Endothelial cell of umbilical vein (primary cell): ENCODE measurements around the gene LIMD2. TPM values are rescaled to one million over a fixed set of nuclear protein-coding genes. Genes with fewer than 3 reads are reported as not detected.

Source experiments
- BruUV-seq: library from RNA; stranded (reverse); fragments of 400-500 nt; replicated peaks from 2 replicates; lab custom pipeline; 2021; lab: Mats Ljungman, UMichigan
- CTCF ChIA-PET: fragments of 300-600, 350-600 bp; sonication (Branson Sonifier 250); formaldehyde crosslinking; loops from one replicate; lab custom pipeline; 2021; ENCODE audit warnings: antibody characterized with exemption, inconsistent platforms; lab: Charles Lee
- POLR2A ChIA-PET: fragments of 300-600, 350-600 bp; sonication (Branson Sonifier 250); formaldehyde crosslinking; loops from one replicate; lab custom pipeline; 2021; ENCODE audit warnings: antibody characterized with exemption, inconsistent platforms; lab: Charles Lee
- DNase-seq: peaks from one replicate; pipeline ENCODE4 v3.0.0-alpha.2; 2011; ENCODE audit warnings: low read depth, low spot score
- FAIRE-seq: peaks from 2 replicates; lab custom pipeline; 2011; peaks lifted over from hg19 to GRCh38; lab: Jason Lieb, UNC
- H2AFZ ChIP-seq: 2 replicates; pipeline ENCODE4 v1.6.0; 2012; ENCODE audit warnings: low read depth, low read length, control low read depth, inconsistent platforms
- H3K27ac ChIP-seq: 2 replicates; pipeline ENCODE4 v1.5.1; 2011; ENCODE audit warnings: low read depth, mild to moderate bottlenecking, control low read depth, low read length, moderate library complexity; ENCODE audit not compliant: insufficient read depth
- H3K27me3 ChIP-seq, 2 experiments: 2 replicates each; pipeline versions ENCODE4 v1.6.0 to v1.6.1; 2011; ENCODE audit warnings: low read length in 2 of 2, mixed read lengths in 1 of 2; ENCODE audit not compliant: control insufficient read depth in 2 of 2, insufficient read depth in 2 of 2
- H3K36me3 ChIP-seq, 2 experiments: 2 replicates in 1 of 2; 3 replicates in 1 of 2; pipeline ENCODE4 v1.5.1; 2011; ENCODE audit warnings: low read length in 2 of 2, mild to moderate bottlenecking in 1 of 2, moderate library complexity in 1 of 2; ENCODE audit not compliant: control insufficient read depth in 2 of 2, insufficient read depth in 2 of 2; ENCODE audit errors: extremely low read depth in 1 of 2
- H3K4me1 ChIP-seq: 3 replicates; pipeline ENCODE4 v1.5.1; 2011; ENCODE audit warnings: mild to moderate bottlenecking, low read length; ENCODE audit not compliant: control insufficient read depth, insufficient read depth; ENCODE audit errors: extremely low read depth
- H3K4me2 ChIP-seq: 2 replicates; pipeline ENCODE4 v1.6.1; 2011; ENCODE audit warnings: low read length, control low read depth, mixed read lengths; ENCODE audit not compliant: insufficient read depth
- H3K4me3 ChIP-seq, 3 experiments: fragments of 200-600 bp in 1 of 3; sonication (generic), shearing (Covaris generic) in 1 of 3; replicated peaks in 1 of 3; 2 replicates each; pipeline ENCODE4 v1.5.1; 2011 to 2016; ENCODE audit warnings: control low read depth in 3 of 3, low read length in 3 of 3, mild to moderate bottlenecking in 2 of 3, inconsistent platforms in 1 of 3, low read depth in 1 of 3, moderate library complexity in 1 of 3; ENCODE audit not compliant: insufficient read depth in 1 of 3
- H3K79me2 ChIP-seq: 2 replicates; pipeline ENCODE4 v1.6.0; 2012; ENCODE audit warnings: low read length, inconsistent platforms; ENCODE audit not compliant: control insufficient read depth, insufficient read depth
- H3K9ac ChIP-seq: replicated peaks from 2 replicates; pipeline ENCODE3; 2011; ENCODE audit warnings: low read length, control low read depth; ENCODE audit not compliant: insufficient read depth; ENCODE audit errors: extremely low read depth
- H3K9me1 ChIP-seq: replicated peaks from 3 replicates; pipeline ENCODE4 v1.6.0; 2011; ENCODE audit warnings: mild to moderate bottlenecking, low read length; ENCODE audit not compliant: control insufficient read depth, insufficient read depth; ENCODE audit errors: extremely low read depth
- H3K9me3 ChIP-seq: replicated peaks from 2 replicates; pipeline ENCODE4 v1.5.1; 2012; ENCODE audit warnings: low read length, inconsistent platforms; ENCODE audit not compliant: control insufficient read depth, insufficient read depth
- H4K20me1 ChIP-seq: replicated peaks from 2 replicates; pipeline ENCODE3; 2011; ENCODE audit warnings: mild to moderate bottlenecking, low read length; ENCODE audit not compliant: control insufficient read depth, insufficient read depth; ENCODE audit errors: extremely low read depth
- EZH2 ChIP-seq: IDR thresholded peaks from 2 replicates; pipeline ENCODE4 v1.6.1; 2012; ENCODE audit warnings: borderline replicate concordance, low read depth, mild to moderate bottlenecking, moderate library complexity, low read length, inconsistent platforms; ENCODE audit not compliant: severe bottlenecking
- FOS ChIP-seq: IDR thresholded peaks from 2 replicates; pipeline ENCODE4 v1.6.1; 2011; ENCODE audit warnings: mild to moderate bottlenecking, low read length, moderate library complexity, borderline replicate concordance; ENCODE audit not compliant: insufficient read depth
- GATA2 ChIP-seq: IDR thresholded peaks from 2 replicates; pipeline ENCODE4 v1.7.0; 2011; ENCODE audit warnings: low read depth, mild to moderate bottlenecking, moderate library complexity, mixed read lengths, low read length; ENCODE audit not compliant: insufficient read length, insufficient read depth
- JUN ChIP-seq: IDR thresholded peaks from 2 replicates; pipeline ENCODE4 v1.6.1; 2011; ENCODE audit warnings: borderline replicate concordance, low read depth; ENCODE audit not compliant: insufficient read length, insufficient read depth
- MAX ChIP-seq: IDR thresholded peaks from 2 replicates; pipeline ENCODE4 v1.6.1; 2011; ENCODE audit not compliant: insufficient read depth, insufficient read length
- MYC ChIP-seq: IDR thresholded peaks from one replicate; pipeline ENCODE4 v1.6.1; 2011; ENCODE audit warnings: mild to moderate bottlenecking, low read depth, low read length
- POLR2A ChIP-seq: IDR thresholded peaks from 2 replicates; pipeline ENCODE4 v1.6.1; 2012; ENCODE audit warnings: low read depth, mild to moderate bottlenecking, control low read depth, low read length
- POLR2AphosphoS5 ChIP-seq: IDR thresholded peaks from 2 replicates; pipeline ENCODE4 v1.6.1; 2012; ENCODE audit warnings: low read depth, mild to moderate bottlenecking, control low read depth, low read length, moderate library complexity; ENCODE audit not compliant: insufficient read depth
- dilution Hi-C: fragments of 300-500 bp; cut with MboI; formaldehyde crosslinking; loops from one replicate; pipeline ENCODE4 v1.15.0; 2019; ENCODE audit warnings: low sequenced_read_pairs; ENCODE audit not compliant: extremely low pct_ligation_motif_present
- intact Hi-C: fragments of 100-400 bp; cut with micrococcal nuclease; formaldehyde crosslinking; loops from one replicate; pipeline ENCODE4 v1.10.0; 2022
- polyA plus RNA-seq, 4 experiments: library from polyadenylated mRNA; depleted of rRNA in 3 of 4; stranded (reverse) in 3 of 4; unstranded in 1 of 4; fragments of >200 nt; gene quantifications; 2 replicates each; pipeline versions ENCODE4 v1.2.1 to v1.2.3, GENCODE V29; 2011 to 2012; ENCODE audit warnings: missing spikeins in 1 of 4
- total RNA-seq: library from RNA; stranded (reverse); gene quantifications from 2 replicates; pipeline ENCODE4 v1.2.3, GENCODE V29; 2021
- TF ChIP-seq, protein P1 (sequence below), 2 donors: IDR thresholded peaks; 1 replicate in 1 of 2; 2 replicates in 1 of 2; pipeline ENCODE4 v1.5.1; 2011; ENCODE audit warnings: low read length in 2 of 2, mild to moderate bottlenecking in 2 of 2, moderate library complexity in 2 of 2, control low read depth in 1 of 2, inconsistent platforms in 1 of 2, low read depth in 1 of 2; ENCODE audit not compliant: insufficient read depth in 1 of 2; ENCODE audit errors: extremely low read depth in 1 of 2

LIMD2 gene
- total and polyA plus RNA-seq, 2 donors (not counting 3 experiments of a cell fraction or from before 2014, with no cell fraction given), result 69.0 to 83.9 TPM

- CTCF ChIA-PET, result no interaction called here
- H3K27ac ChIP-seq, result no peak overlapping the region
- dilution Hi-C loops, result no loop called here
These were observed 19.1 kb upstream of the LIMD2 start for GRCh38 chr17:63718988-63719387.

GRCh38 chr17:63716426-63716825, 16.5 kb upstream of the LIMD2 start:
- peak; percentile 68 for FAIRE-seq
- TF ChIP-seq, protein P1, sequence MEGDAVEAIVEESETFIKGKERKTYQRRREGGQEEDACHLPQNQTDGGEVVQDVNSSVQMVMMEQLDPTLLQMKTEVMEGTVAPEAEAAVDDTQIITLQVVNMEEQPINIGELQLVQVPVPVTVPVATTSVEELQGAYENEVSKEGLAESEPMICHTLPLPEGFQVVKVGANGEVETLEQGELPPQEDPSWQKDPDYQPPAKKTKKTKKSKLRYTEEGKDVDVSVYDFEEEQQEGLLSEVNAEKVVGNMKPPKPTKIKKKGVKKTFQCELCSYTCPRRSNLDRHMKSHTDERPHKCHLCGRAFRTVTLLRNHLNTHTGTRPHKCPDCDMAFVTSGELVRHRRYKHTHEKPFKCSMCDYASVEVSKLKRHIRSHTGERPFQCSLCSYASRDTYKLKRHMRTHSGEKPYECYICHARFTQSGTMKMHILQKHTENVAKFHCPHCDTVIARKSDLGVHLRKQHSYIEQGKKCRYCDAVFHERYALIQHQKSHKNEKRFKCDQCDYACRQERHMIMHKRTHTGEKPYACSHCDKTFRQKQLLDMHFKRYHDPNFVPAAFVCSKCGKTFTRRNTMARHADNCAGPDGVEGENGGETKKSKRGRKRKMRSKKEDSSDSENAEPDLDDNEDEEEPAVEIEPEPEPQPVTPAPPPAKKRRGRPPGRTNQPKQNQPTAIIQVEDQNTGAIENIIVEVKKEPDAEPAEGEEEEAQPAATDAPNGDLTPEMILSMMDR (IDR thresholded peaks at IDR 0.05; ENCODE audit: extremely low read depth in 1 of 2, insufficient read depth in 1 of 2, low read depth in 1 of 2, low read length in 2 of 2), result no peak
- TF ChIP-seq JUN, result no peak
- TF ChIP-seq POLR2AphosphoS5, result no peak
- TF ChIP-seq FOS, result no peak
- TF ChIP-seq MAX, result no peak
- no peak for TF ChIP-seq GATA2
- TF ChIP-seq MYC, result no peak
- TF ChIP-seq EZH2, result no peak
- TF ChIP-seq POLR2A, result no peak
- no peaks in the 10 kb centered on the region for H3K9me1 ChIP-seq
- H3K9ac ChIP-seq, result no peak overlapping the region
- no peak overlapping the region for H3K27ac ChIP-seq
- no peaks in the 10 kb centered on the region for H4K20me1 ChIP-seq
- H3K79me2 ChIP-seq, result no peaks in the 10 kb centered on the region
- dilution Hi-C loops (no loop called here), intact Hi-C loops (no loop called here)
- peak overlapping the region; percentile 11 for H3K4me2 ChIP-seq
- CTCF ChIA-PET, result no interaction called here
- DNase-seq, result peak; percentile 75
- no peak overlapping the region for H2AFZ ChIP-seq
- peaks cover 4% of the 10 kb centered on the region for H3K4me1 ChIP-seq
- H3K9me3 ChIP-seq, result no peaks in the 10 kb centered on the region
- peaks cover 4 to 5% of the 10 kb centered on the region in 2 experiments for H3K36me3 ChIP-seq
- no TSS peak for BruUV-seq
- POLR2A ChIA-PET, result no interaction called here
- H3K4me3 ChIP-seq, result no peak overlapping the region
- H3K27me3 ChIP-seq, result no peaks in the 10 kb centered on the region

More at GRCh38 chr17:63718988-63719387, 19.1 kb upstream of the LIMD2 start:
- Histone ChIP-seq H3K27me3 (no peaks in the 10 kb centered on the region), H3K36me3 (peaks cover 0 to 11% of the 10 kb centered on the region in 2 experiments), H3K9ac (no peak overlapping the region), H3K9me1 (no peaks in the 10 kb centered on the region), H2AFZ (no peak overlapping the region), H3K9me3 (no peaks in the 10 kb centered on the region), H4K20me1 (no peaks in the 10 kb centered on the region), H3K79me2 (no peaks in the 10 kb centered on the region), H3K4me3 (no peak overlapping the region), H3K4me2 (no peak overlapping the region), H3K4me1 (peaks cover 4% of the 10 kb centered on the region)
- TF ChIP-seq JUN, result no peak
- TF ChIP-seq MYC, result no peak
- TF ChIP-seq POLR2AphosphoS5, result no peak
- TF ChIP-seq, protein P1 (IDR thresholded peaks at IDR 0.05; ENCODE audit: extremely low read depth in 1 of 2, insufficient read depth in 1 of 2, low read depth in 1 of 2, low read length in 2 of 2), result no peak
- TF ChIP-seq GATA2, result no peak
- BruUV-seq, result no TSS peak
- POLR2A ChIA-PET, result no interaction called here
- FAIRE-seq, result no peak
- intact Hi-C loops, result no loop called here
- peak; percentile 45 for DNase-seq
